ENCODE results near the gene NUP42. TPM values are rescaled to one million over a fixed set of nuclear protein-coding genes. Genes with fewer than 3 reads are reported as not detected.
A peak's percentile ranks its signal among the peaks of the same experiment; 100 is the strongest.

Gene NUP42
- total RNA-seq, 1 donor from 2014 or later, result 16.7 TPM

- intact Hi-C loops (cut with DNase I), result no loop called here
- Histone ChIP-seq H3K9me3 (no peaks in the 10 kb centered on the region), H3K36me3 (no peaks in the 10 kb centered on the region), H3K27ac (no peak overlapping the region), H3K4me3 (no peak overlapping the region), H3K27me3 (no peaks in the 10 kb centered on the region), H3K4me1 (no peaks in the 10 kb centered on the region)
- no peak for DNase-seq (ENCODE audit: low spot score in 2 of 2)
- TF ChIP-seq CTCF (IDR thresholded peaks at IDR 0.05), result no peak
Observed at GRCh38 chr7:23235813-23236221, 54.0 kb downstream of the NUP42 start.

- Histone ChIP-seq H3K36me3 (no peaks in the 10 kb centered on the region), H3K9me3 (no peaks in the 10 kb centered on the region), H3K4me3 (no peak overlapping the region), H3K4me1 (no peaks in the 10 kb centered on the region), H3K27ac (no peak overlapping the region), H3K27me3 (no peaks in the 10 kb centered on the region)
- DNase-seq (ENCODE audit: low spot score in 2 of 2), result no peak
- intact Hi-C loops (cut with DNase I), result no loop called here
- TF ChIP-seq CTCF (IDR thresholded peaks at IDR 0.05), result no peak
Observed at GRCh38 chr7:23237000-23237399, 55.2 kb downstream of the NUP42 start.

- Histone ChIP-seq H3K27ac (no peak overlapping the region), H3K27me3 (no peaks in the 10 kb centered on the region), H3K9me3 (no peaks in the 10 kb centered on the region), H3K4me1 (peaks cover 0 to 9% of the 10 kb centered on the region in 2 donors), H3K36me3 (no peaks in the 10 kb centered on the region), H3K4me3 (no peak overlapping the region)
- no peak for DNase-seq (ENCODE audit: low spot score in 2 of 2)
- no peak for TF ChIP-seq CTCF (IDR thresholded peaks at IDR 0.05)
- intact Hi-C loops (cut with DNase I), result no loop called here
Observed at GRCh38 chr7:23238983-23239652, 57.3 kb downstream of the NUP42 start.

GRCh38 chr7:23239698-23240097 lies 57.9 kb downstream of the NUP42 start:
- intact Hi-C loops (cut with DNase I), result loop anchor here (10.0 kb wide), 1 partner anchor 385 kb away; no protein-coding TSS in a partner anchor
- H3K27me3 ChIP-seq, result no peaks in the 10 kb centered on the region
- H3K27ac ChIP-seq, result no peak overlapping the region
- H3K4me3 ChIP-seq, result no peak overlapping the region
- H3K36me3 ChIP-seq, result no peaks in the 10 kb centered on the region
- no peaks in the 10 kb centered on the region for H3K9me3 ChIP-seq
- TF ChIP-seq CTCF (IDR thresholded peaks at IDR 0.05), result no peak
- DNase-seq (ENCODE audit: low spot score in 2 of 2), result no peak
- peaks cover 0 to 9% of the 10 kb centered on the region in 2 donors for H3K4me1 ChIP-seq

GRCh38 chr7:23242321-23242720 lies 60.5 kb downstream of the NUP42 start:
- no peak overlapping the region for H3K4me3 ChIP-seq
- intact Hi-C loops (cut with DNase I), result loop anchor here (10.0 kb wide), 1 partner anchor 388 kb away; no protein-coding TSS in a partner anchor
- H3K4me1 ChIP-seq, result peaks cover 0 to 12% of the 10 kb centered on the region in 2 donors
- H3K9me3 ChIP-seq, result no peaks in the 10 kb centered on the region
- no peak for TF ChIP-seq CTCF (IDR thresholded peaks at IDR 0.05)
- no peaks in the 10 kb centered on the region for H3K36me3 ChIP-seq
- no peaks in the 10 kb centered on the region for H3K27me3 ChIP-seq
- H3K27ac ChIP-seq, result peak overlapping the region; percentile 54 to 65
- no peak for DNase-seq (ENCODE audit: low spot score in 2 of 2)
